ENCODE data around the gene TNFRSF18. TPM values are rescaled to one million over a fixed set of nuclear protein-coding genes. Genes with fewer than 3 reads are reported as not detected.

Gene TNFRSF18
- total and polyA plus RNA-seq, 2 donors (not counting 3 experiments of a cell fraction or from before 2014, with no cell fraction given) = not detected

GRCh38 chr1:1223891-1224290 is 17.5 kb upstream of the TNFRSF18 start:
- Histone ChIP-seq H3K9ac (replicated peaks; ENCODE audit: extremely low read depth, insufficient read depth, low read length) (no peak overlapping the region), H3K4me3 (replicated peaks in 1 of 3; ENCODE audit: insufficient read depth in 1 of 3, low read depth in 1 of 3, low read length in 3 of 3) (no peak overlapping the region), H3K9me1 (replicated peaks; ENCODE audit: control insufficient read depth, extremely low read depth, insufficient read depth, low read length) (no peaks in the 10 kb centered on the region), H3K4me1 (ENCODE audit: control insufficient read depth, extremely low read depth, insufficient read depth, low read length) (no peaks in the 10 kb centered on the region), H4K20me1 (replicated peaks; ENCODE audit: control insufficient read depth, extremely low read depth, insufficient read depth, low read length) (no peaks in the 10 kb centered on the region), H3K27ac (ENCODE audit: insufficient read depth, low read depth, low read length) (no peak overlapping the region), H3K36me3 (ENCODE audit: control insufficient read depth in 2 of 2, extremely low read depth in 1 of 2, insufficient read depth in 2 of 2, low read length in 2 of 2) (peaks cover 6 to 48% of the 10 kb centered on the region in 2 experiments), H3K79me2 (ENCODE audit: control insufficient read depth, insufficient read depth, low read length) (peaks cover 34% of the 10 kb centered on the region), H2AFZ (ENCODE audit: low read depth, low read length) (no peak overlapping the region), H3K4me2 (ENCODE audit: insufficient read depth, low read length) (no peak overlapping the region), H3K27me3 (ENCODE audit: control insufficient read depth in 2 of 2, insufficient read depth in 2 of 2, low read length in 2 of 2) (no peaks in the 10 kb centered on the region), H3K9me3 (replicated peaks; ENCODE audit: control insufficient read depth, insufficient read depth, low read length) (no peaks in the 10 kb centered on the region)
- no peak for DNase-seq (ENCODE audit: low read depth, low spot score)
- POLR2A ChIA-PET = no interaction called here
- no peak for TF ChIP-seq GATA2 (IDR thresholded peaks at IDR 0.05; ENCODE audit: insufficient read depth, insufficient read length, low read depth, low read length)
- no peak for TF ChIP-seq EZH2 (IDR thresholded peaks at IDR 0.05; ENCODE audit: borderline replicate concordance, low read depth, low read length, severe bottlenecking)
- TF ChIP-seq FOS (IDR thresholded peaks at IDR 0.05; ENCODE audit: borderline replicate concordance, insufficient read depth, low read length) = no peak
- no peak for TF ChIP-seq MAX (IDR thresholded peaks at IDR 0.05; ENCODE audit: insufficient read depth, insufficient read length)
- no peak for TF ChIP-seq POLR2AphosphoS5 (IDR thresholded peaks at IDR 0.05; ENCODE audit: insufficient read depth, low read depth, low read length)
- TF ChIP-seq CTCF (IDR thresholded peaks at IDR 0.05; ENCODE audit: extremely low read depth in 1 of 2, insufficient read depth in 1 of 2, low read depth in 1 of 2, low read length in 2 of 2) = no peak
- TF ChIP-seq MYC (IDR thresholded peaks at IDR 0.05; ENCODE audit: low read depth, low read length) = no peak
- no peak for TF ChIP-seq POLR2A (IDR thresholded peaks at IDR 0.05; ENCODE audit: low read depth, low read length)
- TF ChIP-seq JUN (IDR thresholded peaks at IDR 0.05; ENCODE audit: borderline replicate concordance, insufficient read depth, insufficient read length, low read depth) = no peak
- BruUV-seq (replicated peaks) = no TSS peak
- intact Hi-C loops (cut with micrococcal nuclease) = no loop called here
- dilution Hi-C loops (cut with MboI; ENCODE audit: extremely low pct_ligation_motif_present, low sequenced_read_pairs) = no loop called here
- FAIRE-seq = no peak
- CTCF ChIA-PET = no interaction called here

All from endothelial cell of umbilical vein (primary cell).